SH-SY5Y (cell line): ENCODE results near the gene RNLS.

ENCODE experiments used
- GATA2 ChIP-seq: IDR thresholded peaks from 2 replicates; pipeline ENCODE4 v1.6.1; 2011; ENCODE audit warnings: mild to moderate bottlenecking, low read depth, low read length
- GATA3 ChIP-seq: IDR thresholded peaks from 2 replicates; pipeline ENCODE4 v1.6.1; 2011; ENCODE audit warnings: low read depth, mild to moderate bottlenecking, low read length, moderate library complexity

DNA sequence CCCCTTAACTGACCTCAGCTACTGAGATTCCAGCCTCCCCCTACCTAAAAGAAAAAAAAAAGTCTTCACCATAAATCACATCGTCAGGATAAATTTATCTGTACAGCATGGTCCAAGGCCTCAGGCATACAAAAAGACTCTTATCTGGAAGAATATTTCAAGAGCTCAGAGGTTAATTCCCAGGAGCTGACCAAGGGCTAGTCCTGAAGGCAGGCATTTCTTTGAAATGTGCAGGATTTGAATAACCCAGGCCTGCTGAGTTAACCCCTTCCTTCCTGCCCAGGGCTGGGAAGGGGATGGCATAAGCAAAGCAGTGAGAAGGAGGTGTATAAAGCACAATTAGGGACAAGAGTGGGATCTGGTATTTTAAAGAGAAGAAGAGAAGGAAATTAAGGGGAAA, 111.2 kb downstream of the RNLS start:
- TF ChIP-seq GATA2: no peak
- TF ChIP-seq GATA3: no peak
